HG03095 (cell line): ENCODE measurements around the gene PRKCA.
"Not testable (repeated sequence)": the region's sequence is repeated elsewhere in the genome, so short reads cannot be mapped to it uniquely, and the experiment has no call there.

Experiments used
- ATAC-seq: cut with Tn5 transposase; IDR thresholded peaks from one replicate; pipeline ENCODE4 v1.9.1; 2021; ENCODE audit warnings: moderate library complexity; ENCODE audit not compliant: unreplicated experiment

Gene PRKCA

DNA sequence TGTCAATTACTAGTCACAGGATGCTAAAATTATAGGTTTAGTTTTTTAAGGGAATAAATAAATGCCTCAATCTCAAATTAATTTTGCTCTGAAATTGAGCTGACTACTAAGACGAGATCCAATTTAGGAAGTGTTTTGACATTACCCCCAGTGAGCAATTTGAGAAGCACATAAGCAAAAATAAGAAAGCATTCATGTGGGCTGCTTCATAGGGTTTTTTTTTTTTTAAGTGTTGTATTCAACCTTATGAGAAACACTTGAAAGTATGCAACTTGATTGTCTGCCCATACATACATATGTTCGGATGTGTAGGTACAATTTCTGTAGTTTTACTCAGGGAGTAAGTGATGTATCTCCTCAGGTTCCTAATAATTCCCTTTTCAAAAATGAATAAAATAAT lies 77.6 kb downstream of the PRKCA start:
- ATAC-seq, result no peak

- ATAC-seq, result no peak
Observed at GRCh38 chr17:66381701-66382362, 79.4 kb downstream of the PRKCA start.

DNA sequence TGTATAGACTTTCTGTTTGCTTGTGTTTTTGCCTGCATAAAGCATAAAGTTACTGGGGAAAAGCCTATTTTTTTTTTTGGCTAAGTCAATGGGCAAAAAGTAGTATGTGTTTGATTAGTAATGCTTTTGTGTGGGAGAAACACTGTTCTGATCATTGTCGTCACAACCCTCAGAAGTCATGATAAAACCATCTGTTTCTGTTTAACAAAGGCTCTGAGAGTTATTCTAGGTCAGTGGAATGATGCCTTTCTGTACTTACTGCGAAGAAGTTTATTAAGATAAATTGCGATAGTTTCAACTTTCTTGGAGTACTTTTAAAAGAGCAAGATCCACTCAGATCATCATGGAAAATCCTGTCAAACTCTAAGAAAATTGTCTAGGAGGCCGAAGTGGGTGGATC lies 80.9 kb downstream of the PRKCA start:
- no peak for ATAC-seq

DNA sequence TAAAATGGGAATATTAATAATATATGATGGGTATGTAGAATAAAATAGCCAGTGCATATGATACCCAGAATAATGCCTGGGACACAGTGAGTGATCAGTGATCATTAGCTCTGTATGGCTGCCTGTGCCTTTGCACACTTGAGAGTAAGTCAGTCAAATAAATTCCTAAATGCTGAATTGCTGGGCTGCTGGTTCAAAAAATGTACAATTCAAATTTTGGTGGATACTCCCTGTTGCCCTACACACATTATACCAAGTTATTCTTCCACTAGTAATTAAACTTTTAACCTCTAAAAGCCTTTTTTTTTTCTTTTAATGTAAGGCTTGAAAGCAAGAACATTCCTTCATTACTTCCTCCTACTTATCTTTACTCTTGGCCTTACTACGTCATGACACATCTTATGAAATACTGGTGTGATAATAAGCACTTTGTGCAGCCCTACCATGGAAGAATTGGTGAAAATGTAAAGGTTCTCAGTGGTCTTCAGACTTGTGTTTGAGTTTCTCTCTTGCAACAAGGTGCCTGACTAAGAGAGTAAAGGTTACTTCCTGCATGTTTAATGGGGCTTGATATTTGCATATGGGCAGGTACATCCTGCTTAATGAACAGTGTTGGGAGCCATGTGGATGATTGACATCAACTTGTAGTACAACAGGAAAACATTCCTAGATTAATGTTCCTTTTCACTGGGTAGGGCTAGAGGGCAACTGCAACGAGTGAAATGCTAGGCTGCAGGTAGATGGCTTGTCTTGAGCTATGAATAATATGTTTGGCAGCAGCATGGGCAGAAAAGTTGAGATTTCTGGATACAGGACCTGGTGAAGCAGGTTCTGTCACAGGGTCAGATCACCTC lies 84.3 kb downstream of the PRKCA start:
- no peak for ATAC-seq

DNA sequence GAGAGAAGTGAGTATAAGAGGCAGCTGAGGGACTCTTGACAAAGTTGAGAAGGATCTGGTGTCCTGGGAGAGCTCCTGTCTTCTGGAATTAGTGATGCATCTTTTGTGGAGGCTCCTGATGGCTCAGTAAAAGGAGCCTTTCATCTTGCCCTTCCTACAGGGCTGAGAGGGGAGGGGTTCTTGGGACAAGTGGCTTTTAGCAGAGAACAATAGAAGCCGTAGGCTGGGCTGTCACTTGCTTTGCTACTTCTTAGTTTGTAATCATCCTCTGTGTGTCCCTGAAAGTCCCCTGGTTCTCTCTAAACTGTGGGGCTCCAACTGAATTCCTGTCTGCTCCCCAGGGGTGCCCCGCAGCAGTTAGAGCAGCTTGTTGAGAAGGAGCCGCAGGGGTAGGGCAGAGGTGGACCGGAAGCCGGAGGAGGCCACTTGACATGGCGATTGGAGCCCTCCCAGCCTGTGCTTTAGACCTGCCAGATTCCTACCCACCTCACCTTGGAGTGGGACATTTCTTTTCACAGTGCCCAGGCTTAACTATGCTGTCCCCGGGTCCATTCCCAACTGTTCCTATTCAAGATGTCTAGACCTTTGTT lies 85.1 kb downstream of the PRKCA start:
- ATAC-seq, result no peak

GRCh38 chr17:66392783-66393437 lies 90.5 kb downstream of the PRKCA start:
- ATAC-seq, result no peak

GRCh38 chr17:66395961-66396360 lies 93.5 kb downstream of the PRKCA start:
- ATAC-seq, result no peak

GRCh38 chr17:66397486-66397885 lies 95.1 kb downstream of the PRKCA start:
- no peak for ATAC-seq

- no peak for ATAC-seq
Observed at GRCh38 chr17:66398059-66398458, 95.6 kb downstream of the PRKCA start.

GRCh38 chr17:66398617-66399016 lies 96.2 kb downstream of the PRKCA start:
- ATAC-seq, result no peak

- no peak for ATAC-seq
Observed at GRCh38 chr17:66399441-66399840, 97.0 kb downstream of the PRKCA start.

DNA sequence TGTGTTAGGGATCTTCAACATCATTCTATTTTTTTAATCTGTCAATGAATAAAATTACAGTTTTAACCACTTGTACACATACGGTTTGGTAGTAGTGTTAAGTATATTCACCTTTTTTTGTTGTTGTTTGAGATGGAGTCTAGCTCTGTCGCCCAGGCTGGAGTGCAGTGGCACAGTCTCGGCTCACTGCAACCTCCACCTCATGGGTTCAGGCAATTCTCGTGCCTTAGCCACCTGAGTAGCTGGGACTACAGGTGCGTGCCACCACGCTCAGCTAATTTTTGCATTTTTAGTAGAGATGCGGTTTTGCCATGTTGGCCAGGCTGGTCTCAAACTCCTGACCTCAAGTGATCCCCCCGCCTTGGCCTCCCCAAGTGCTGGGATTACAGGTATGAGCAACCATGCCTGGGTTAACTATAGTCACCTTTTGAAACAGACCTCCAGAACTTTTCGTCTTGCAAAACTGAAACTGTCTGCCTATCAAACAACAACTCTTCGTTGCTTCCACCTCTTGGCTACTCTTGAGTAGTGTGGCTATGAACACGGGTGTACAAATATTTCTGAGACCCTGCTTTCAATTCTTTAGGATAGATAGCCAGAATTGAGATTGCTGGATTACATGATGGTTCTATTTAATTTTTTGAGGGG lies 97.8 kb downstream of the PRKCA start:
- ATAC-seq, result not testable (repeated sequence)

DNA sequence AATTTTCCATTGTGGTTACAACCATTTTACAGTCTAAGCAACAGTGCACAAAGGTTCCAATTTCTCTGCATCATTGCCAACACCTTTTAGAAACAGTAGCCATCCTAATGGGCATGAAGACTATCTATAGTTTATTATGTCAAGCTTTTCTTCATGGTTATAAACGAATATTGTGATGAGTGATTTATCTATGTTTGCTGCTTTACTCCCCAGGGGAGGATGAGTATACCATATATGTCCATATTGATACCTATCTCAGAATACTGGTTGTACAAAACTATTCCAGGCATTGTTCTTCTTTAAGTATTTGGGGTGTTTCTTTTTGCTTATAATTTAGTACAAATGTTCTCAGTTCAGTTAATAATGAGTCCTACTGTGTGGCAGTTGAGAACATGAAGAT lies 98.3 kb downstream of the PRKCA start:
- no peak for ATAC-seq

DNA sequence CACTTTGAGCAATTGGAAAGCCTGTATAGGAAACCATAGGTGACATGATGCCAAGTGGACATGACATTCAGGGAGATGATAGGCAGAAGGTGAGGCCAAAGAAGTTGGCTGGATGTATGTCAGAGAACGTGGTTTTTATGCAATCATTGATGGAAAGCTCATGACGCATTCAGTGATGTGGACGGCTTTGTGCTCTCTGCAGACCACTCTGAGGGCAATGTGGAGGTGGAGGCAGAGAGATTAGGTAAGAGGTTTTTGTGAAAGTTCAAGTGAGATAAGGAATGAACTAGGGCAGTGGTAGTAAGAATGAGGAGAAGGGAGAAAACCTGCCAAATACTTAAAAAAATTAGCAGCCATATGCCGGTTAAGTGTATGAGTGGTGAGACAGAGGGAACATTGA lies 99.0 kb downstream of the PRKCA start:
- no peak for ATAC-seq

DNA sequence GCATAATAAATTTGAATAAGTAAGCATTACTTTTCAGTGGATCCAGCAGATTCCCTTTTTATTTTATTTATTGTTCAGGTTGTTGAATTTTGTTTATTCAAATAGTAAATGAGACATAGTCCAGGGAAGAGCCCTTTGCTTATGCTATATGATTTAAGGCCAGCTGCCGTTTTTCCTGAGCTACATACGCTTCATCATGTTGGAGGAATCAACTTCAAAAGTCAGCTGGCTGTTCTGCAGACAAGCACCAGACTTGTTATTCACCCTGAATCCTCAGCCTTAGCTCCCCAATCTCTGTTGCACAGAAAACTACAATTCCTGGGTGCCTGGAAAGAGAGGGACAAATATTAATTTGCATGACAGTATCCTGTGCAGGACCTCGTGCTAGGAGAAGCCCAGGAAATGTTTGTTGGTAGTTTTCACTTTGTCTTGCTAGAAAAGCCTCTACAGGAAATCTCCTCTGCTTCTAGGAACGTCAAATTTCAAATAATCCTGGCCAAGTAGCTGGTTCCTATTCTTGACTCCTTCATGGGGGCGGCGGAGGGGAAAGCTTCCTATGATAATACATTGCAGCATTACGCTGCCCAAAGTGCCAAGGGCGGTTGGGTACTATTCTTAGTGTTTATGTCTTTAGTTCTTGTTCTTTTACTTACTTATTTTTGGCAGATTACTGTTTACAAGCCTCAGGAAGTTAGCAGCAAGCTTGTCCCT lies 101.6 kb downstream of the PRKCA start:
- ATAC-seq, result no peak

DNA sequence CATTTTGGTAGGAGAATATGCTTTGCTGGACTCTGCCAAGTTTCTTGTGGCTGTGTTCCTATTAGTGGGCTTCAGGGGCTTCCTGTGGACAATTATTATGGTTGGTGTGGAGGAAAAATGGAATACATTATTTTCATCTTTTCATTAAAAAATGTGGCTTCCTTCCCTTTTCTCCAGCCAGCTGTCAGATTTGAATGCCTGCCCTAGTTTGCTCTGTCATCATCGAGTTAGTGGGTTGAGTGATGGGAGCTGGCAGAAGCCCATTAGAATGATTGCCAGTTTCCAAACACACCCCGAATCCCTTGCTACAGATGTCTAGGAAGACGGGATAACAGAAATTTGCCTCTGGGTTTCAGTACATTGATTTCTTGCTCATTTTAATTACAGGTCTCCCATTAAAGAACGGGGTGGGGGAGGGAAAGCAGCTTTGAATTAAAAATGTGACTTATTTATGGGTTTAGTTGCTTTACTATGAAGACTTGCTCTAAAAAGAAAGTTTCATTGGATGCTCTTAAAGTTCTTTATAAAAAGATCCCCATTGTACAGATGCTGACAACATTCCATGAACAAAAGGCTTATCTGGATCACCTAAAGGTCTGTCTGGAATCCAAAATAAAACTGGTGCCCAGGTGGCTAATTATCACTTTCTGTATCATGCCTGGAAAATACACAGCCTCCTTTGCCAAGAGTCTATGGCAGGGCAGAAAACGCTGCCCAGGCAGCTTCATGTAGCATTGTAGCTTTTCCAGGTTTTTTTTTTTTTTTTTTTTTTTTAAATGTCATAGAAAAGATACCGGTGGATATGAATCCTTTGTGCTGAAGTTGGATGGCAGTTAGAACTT lies 103.6 kb downstream of the PRKCA start:
- ATAC-seq, result no peak

DNA sequence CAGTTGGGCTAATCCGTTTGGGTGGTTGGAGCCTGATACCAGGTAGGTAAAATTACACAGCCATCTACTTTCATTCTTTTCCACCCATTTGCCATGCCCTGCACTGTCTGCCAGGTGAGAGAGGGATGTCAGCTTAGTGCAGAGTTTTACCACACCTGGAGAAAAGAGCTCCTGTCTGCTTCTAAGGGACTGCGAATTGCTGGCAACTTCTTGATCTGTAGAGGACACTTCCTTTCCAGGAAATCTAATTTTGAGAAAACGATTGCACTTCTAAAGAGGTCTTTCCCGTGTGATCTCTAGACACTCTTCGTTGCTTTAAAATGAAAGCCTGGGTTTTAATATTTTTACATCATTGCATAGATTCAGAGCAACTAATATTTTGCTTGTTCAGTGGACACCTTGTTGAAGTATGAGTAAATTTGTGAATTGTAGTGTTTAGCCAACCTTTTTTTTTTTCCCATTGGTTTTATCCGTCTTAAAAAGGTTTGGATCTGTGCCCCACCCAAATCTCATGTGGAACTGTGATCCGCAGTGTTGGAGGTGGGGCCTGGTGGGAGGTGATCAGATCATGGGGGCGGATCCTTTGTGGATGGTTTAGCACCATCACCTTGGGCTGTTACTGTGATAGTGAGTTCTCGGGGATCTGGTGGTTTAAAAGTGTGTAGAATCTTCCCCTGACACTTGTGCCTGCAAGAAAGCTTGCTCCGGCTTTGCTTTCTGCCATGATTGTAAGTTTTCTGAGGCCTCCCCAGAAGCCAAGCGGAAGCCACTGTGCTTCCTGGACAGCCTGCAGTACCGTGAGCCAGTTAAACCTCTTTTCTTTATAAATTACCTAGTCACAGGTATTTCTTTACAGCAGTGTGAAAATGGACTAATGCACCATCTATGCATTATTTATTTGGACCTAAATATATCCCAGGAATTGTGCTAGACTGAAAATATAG lies 104.6 kb downstream of the PRKCA start:
- ATAC-seq, result no peak

DNA sequence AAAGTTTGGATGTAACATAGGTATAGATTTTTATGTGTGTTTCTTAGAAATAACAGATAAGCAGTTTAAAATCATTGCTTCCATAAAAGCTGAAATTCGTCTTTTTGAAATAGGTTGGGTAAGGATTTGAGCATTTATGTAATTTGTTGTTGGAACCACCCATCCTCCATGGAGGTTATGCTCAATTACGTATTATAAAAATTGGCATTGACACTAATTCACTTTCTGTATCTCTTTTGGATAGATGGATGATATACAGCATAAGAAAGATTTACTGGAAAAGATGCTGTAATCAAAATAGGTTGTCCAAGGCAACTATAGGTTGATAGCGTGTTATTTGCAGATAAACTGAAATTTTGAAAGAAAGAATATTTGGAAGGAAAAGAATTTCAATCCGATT lies 105.5 kb downstream of the PRKCA start:
- ATAC-seq, result no peak
